Measurements from ENCODE around the gene SPATS2L.

DNA sequence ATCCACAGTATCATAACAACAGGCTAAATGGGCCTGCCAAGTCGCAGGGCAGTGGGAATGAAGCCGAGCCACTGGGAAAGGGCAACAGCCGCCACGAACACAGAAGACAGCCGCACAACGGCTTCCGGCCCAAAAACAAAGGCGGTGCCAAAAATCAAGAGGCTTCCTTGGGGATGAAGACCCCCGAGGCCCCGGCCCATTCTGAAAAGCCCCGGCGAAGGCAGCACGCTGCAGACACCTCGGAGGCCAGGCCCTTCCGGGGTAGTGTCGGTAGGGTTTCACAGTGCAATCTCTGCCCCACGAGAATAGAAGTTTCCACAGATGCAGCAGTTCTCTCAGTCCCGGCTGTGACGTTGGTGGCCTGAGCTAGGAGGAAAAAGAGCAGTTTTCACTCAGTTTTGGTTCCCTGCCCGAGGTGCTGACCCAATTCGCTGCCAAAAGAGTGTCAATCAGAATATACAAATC lies 171.2 kb downstream of the SPATS2L start:
- TF ChIP-seq, protein P1, sequence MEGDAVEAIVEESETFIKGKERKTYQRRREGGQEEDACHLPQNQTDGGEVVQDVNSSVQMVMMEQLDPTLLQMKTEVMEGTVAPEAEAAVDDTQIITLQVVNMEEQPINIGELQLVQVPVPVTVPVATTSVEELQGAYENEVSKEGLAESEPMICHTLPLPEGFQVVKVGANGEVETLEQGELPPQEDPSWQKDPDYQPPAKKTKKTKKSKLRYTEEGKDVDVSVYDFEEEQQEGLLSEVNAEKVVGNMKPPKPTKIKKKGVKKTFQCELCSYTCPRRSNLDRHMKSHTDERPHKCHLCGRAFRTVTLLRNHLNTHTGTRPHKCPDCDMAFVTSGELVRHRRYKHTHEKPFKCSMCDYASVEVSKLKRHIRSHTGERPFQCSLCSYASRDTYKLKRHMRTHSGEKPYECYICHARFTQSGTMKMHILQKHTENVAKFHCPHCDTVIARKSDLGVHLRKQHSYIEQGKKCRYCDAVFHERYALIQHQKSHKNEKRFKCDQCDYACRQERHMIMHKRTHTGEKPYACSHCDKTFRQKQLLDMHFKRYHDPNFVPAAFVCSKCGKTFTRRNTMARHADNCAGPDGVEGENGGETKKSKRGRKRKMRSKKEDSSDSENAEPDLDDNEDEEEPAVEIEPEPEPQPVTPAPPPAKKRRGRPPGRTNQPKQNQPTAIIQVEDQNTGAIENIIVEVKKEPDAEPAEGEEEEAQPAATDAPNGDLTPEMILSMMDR (IDR thresholded peaks at IDR 0.05), result no peak
- no peak for TF ChIP-seq EZH2phosphoT487 (IDR thresholded peaks at IDR 0.05)
